Measurements from ENCODE around the gene SLC44A1. TPM values are rescaled to one million over a fixed set of nuclear protein-coding genes. Genes with fewer than 3 reads are reported as not detected.

Gene SLC44A1
- total and polyA plus RNA-seq, 12 donors = 6.8 to 73.1 (median 36.3) TPM

GRCh38 chr9:105369911-105370310 lies 125.5 kb downstream of the SLC44A1 start:
- 87 to 98% (median 93%) methylated on average over 3 of the region's 3 CpGs for WGBS, 4 donors
- H3K36me3 ChIP-seq (replicated peaks in 1 of 2) = no peaks in the 10 kb centered on the region
- TF ChIP-seq POLR2A (IDR thresholded peaks at IDR 0.05) = no peak
- TF ChIP-seq CTCF (IDR thresholded peaks at IDR 0.05) = no peak

GRCh38 chr9:105373723-105374122 lies 129.3 kb downstream of the SLC44A1 start:
- H3K27ac ChIP-seq = no peak overlapping the region
- TF ChIP-seq POLR2A (IDR thresholded peaks at IDR 0.05) = no peak
- no peak for TF ChIP-seq CTCF (IDR thresholded peaks at IDR 0.05)
- 97 to 100% (median 99%) methylated on average over 1 of the region's 1 CpG for WGBS, 4 donors
- no peaks in the 10 kb centered on the region for H3K9me3 ChIP-seq (replicated peaks in 1 of 3)
- H3K4me3 ChIP-seq = no peak overlapping the region
- no peaks in the 10 kb centered on the region for H3K27me3 ChIP-seq
- no peak for DNase-seq
- intact Hi-C loops (cut with DNase I) = no loop called here
- H3K4me1 ChIP-seq (replicated peaks in 1 of 2) = no peaks in the 10 kb centered on the region
- H3K36me3 ChIP-seq (replicated peaks in 1 of 2) = peaks cover 0 to 6% of the 10 kb centered on the region in 2 donors

More at GRCh38 chr9:105369911-105370310, 125.5 kb downstream of the SLC44A1 start:
- DNase-seq = no peak
- no peaks in the 10 kb centered on the region for H3K27me3 ChIP-seq
- no peak overlapping the region for H3K4me3 ChIP-seq
- no peak overlapping the region for H3K27ac ChIP-seq
- no peaks in the 10 kb centered on the region for H3K4me1 ChIP-seq (replicated peaks in 1 of 2)
- intact Hi-C loops (cut with DNase I) = no loop called here
- H3K9me3 ChIP-seq (replicated peaks in 1 of 3) = no peaks in the 10 kb centered on the region

GRCh38 chr9:105375323-105375722 lies 130.9 kb downstream of the SLC44A1 start:
- no peak for TF ChIP-seq POLR2A (IDR thresholded peaks at IDR 0.05)
- no peak for TF ChIP-seq CTCF (IDR thresholded peaks at IDR 0.05)
- no peaks in the 10 kb centered on the region for H3K9me3 ChIP-seq (replicated peaks in 1 of 3)
- WGBS, 4 donors = 97 to 99% (median 99%) methylated on average over 4 of the region's 4 CpGs
- no peak overlapping the region for H3K4me3 ChIP-seq
- H3K27me3 ChIP-seq = no peaks in the 10 kb centered on the region
- H3K4me1 ChIP-seq (replicated peaks in 1 of 2) = no peaks in the 10 kb centered on the region
- intact Hi-C loops (cut with DNase I) = no loop called here
- H3K36me3 ChIP-seq (replicated peaks in 1 of 2) = peaks cover 0 to 6% of the 10 kb centered on the region in 2 donors
- H3K27ac ChIP-seq = no peak overlapping the region
- DNase-seq = no peak

GRCh38 chr9:105376893-105377292 lies 132.4 kb downstream of the SLC44A1 start:
- 33 to 46% (median 38%) methylated on average over 1 of the region's 1 CpG for WGBS, 4 donors
- Histone ChIP-seq H3K9me3 (replicated peaks in 1 of 3) (no peaks in the 10 kb centered on the region), H3K27me3 (no peaks in the 10 kb centered on the region), H3K27ac (no peak overlapping the region), H3K36me3 (replicated peaks in 1 of 2) (peaks cover 0 to 6% of the 10 kb centered on the region in 2 donors), H3K4me1 (replicated peaks in 1 of 2) (no peaks in the 10 kb centered on the region), H3K4me3 (no peak overlapping the region)
- intact Hi-C loops (cut with DNase I) = no loop called here
- no peak for DNase-seq
- TF ChIP-seq CTCF (IDR thresholded peaks at IDR 0.05) (no peak), POLR2A (IDR thresholded peaks at IDR 0.05) (no peak)

Data from adrenal gland (tissue), 12 donors.